DMS53 (cell line): Measurements from ENCODE around the gene RUNDC3A.
"Not testable (repeated sequence)": the region's sequence is repeated elsewhere in the genome, so short reads cannot be mapped to it uniquely, and the experiment has no call there.

Experiments used
- DNase-seq: peaks from one replicate; lab custom pipeline; 2025; lab: John Stamatoyannopoulos, UW

Gene RUNDC3A

GRCh38 chr17:44359006-44359405 lies 50.6 kb downstream of the RUNDC3A start:
- DNase-seq: peak; percentile 66

- no peak for DNase-seq
Observed at GRCh38 chr17:44359458-44360143, 51.2 kb downstream of the RUNDC3A start.

GRCh38 chr17:44360144-44360533 lies 51.7 kb downstream of the RUNDC3A start:
- no peak for DNase-seq

GRCh38 chr17:44360826-44361225 lies 52.4 kb downstream of the RUNDC3A start:
- peak; percentile 63 for DNase-seq

- no peak for DNase-seq
Observed at GRCh38 chr17:44361292-44362260, 53.2 kb downstream of the RUNDC3A start.

- DNase-seq: no peak
Observed at GRCh38 chr17:44362459-44362948, 54.1 kb downstream of the RUNDC3A start.

GRCh38 chr17:44362949-44363612 lies 54.7 kb downstream of the RUNDC3A start:
- peak; percentile 50 for DNase-seq

GRCh38 chr17:44363613-44364159 lies 55.3 kb downstream of the RUNDC3A start, which contains the start of gene FAM171A2:
TSS of gene FAM171A2 (minus strand) at chr17:44363853. CDS start at chr17:44363714, 139 bp downstream.
- peak; percentile 88 for DNase-seq

GRCh38 chr17:44365051-44365450 lies 56.6 kb downstream of the RUNDC3A start:
- not testable (repeated sequence) for DNase-seq

- no peak for DNase-seq
Observed at GRCh38 chr17:44367231-44367979, 59.0 kb downstream of the RUNDC3A start.
